Neural cell (in vitro differentiated cells): ENCODE measurements around the gene ZCCHC17. TPM values are rescaled to one million over a fixed set of nuclear protein-coding genes. Genes with fewer than 3 reads are reported as not detected.
A peak's percentile ranks its signal among the peaks of the same experiment; 100 is the strongest.

Experiments used
- H2AFZ ChIP-seq: fragments of 200-600, 300-800 bp; sonication (generic), shearing (Covaris generic); 2 replicates; pipeline ENCODE4 v1.6.0; 2014; ENCODE audit warnings: low read depth, mild to moderate bottlenecking, antibody characterized with exemption, low read length, moderate library complexity
- H3F3A ChIP-seq: fragments of 200-600 bp; shearing (Covaris generic); 2 replicates; pipeline ENCODE4 v1.6.1; 2016; ENCODE audit warnings: mild to moderate bottlenecking, moderate library complexity, mixed read lengths, antibody characterized with exemption, low read length; ENCODE audit not compliant: insufficient read depth, poor library complexity, severe bottlenecking
- H3K27ac ChIP-seq: fragments of 200-600, 300-800 bp; sonication (generic), shearing (Covaris generic); 2 replicates; pipeline ENCODE4 v1.5.1; 2014; ENCODE audit warnings: mild to moderate bottlenecking, low read length, moderate library complexity
- H3K27me3 ChIP-seq: fragments of 300-800, 200-600 bp; sonication (generic), shearing (Covaris generic); 2 replicates; pipeline ENCODE4 v1.6.0; 2014; ENCODE audit warnings: mild to moderate bottlenecking, low read depth, low read length, moderate library complexity; ENCODE audit not compliant: insufficient read depth
- H3K36me3 ChIP-seq: fragments of 300-800, 200-600 bp; sonication (generic), shearing (Covaris generic); 2 replicates; pipeline ENCODE4 v1.5.1; 2014; ENCODE audit warnings: mild to moderate bottlenecking, antibody characterized with exemption, low read length, moderate library complexity; ENCODE audit not compliant: insufficient read depth
- H3K4me2 ChIP-seq: fragments of 300-800, 200-600 bp; sonication (generic), shearing (Covaris generic); 2 replicates; pipeline ENCODE4 v1.6.0; 2014; ENCODE audit warnings: mild to moderate bottlenecking, low read length
- H3K4me3 ChIP-seq: fragments of 300-800, 200-600 bp; sonication (generic), shearing (Covaris generic); 2 replicates; pipeline ENCODE4 v1.5.1; 2014; ENCODE audit warnings: mild to moderate bottlenecking, low read length, moderate library complexity
- H3K79me2 ChIP-seq: fragments of 200-600 bp; shearing (Covaris generic); replicated peaks from 2 replicates; pipeline ENCODE4 v1.6.0; 2014; ENCODE audit warnings: mild to moderate bottlenecking, low read length, moderate library complexity; ENCODE audit not compliant: insufficient read depth
- H3K9ac ChIP-seq: fragments of 300-800, 200-600 bp; sonication (generic), shearing (Covaris generic); 2 replicates; pipeline ENCODE4 v1.6.1; 2016; ENCODE audit warnings: mild to moderate bottlenecking, low read length, mixed read lengths
- H3K9me2 ChIP-seq: fragments of 200-600 bp; shearing (Covaris generic); 2 replicates; pipeline ENCODE4 v1.6.1; 2016; ENCODE audit warnings: mild to moderate bottlenecking, low read length, mixed read lengths; ENCODE audit not compliant: insufficient read depth
- H3K9me3 ChIP-seq: fragments of 200-600, 300-800 bp; sonication (generic), shearing (Covaris generic); 2 replicates; pipeline ENCODE4 v1.6.1; 2016; ENCODE audit warnings: mild to moderate bottlenecking, mixed run types, low read length, moderate library complexity, mixed read lengths
- H4K20me1 ChIP-seq: fragments of 200-600 bp; shearing (Covaris generic); 2 replicates; pipeline ENCODE4 v1.6.1; 2016; ENCODE audit warnings: mild to moderate bottlenecking, mixed run types; ENCODE audit not compliant: insufficient read depth
- CTCF ChIP-seq: fragments of 450-650 bp; IDR thresholded peaks from 2 replicates; pipeline ENCODE4 v1.5.1; 2014; ENCODE audit warnings: antibody characterized with exemption, mild to moderate bottlenecking, moderate library complexity; ENCODE audit not compliant: poor library complexity, severe bottlenecking
- EP300 ChIP-seq: fragments of 450-650 bp; conservative IDR thresholded peaks from 2 replicates; pipeline ENCODE4 v1.6.1; 2014; ENCODE audit warnings: antibody characterized with exemption, mild to moderate bottlenecking, moderate library complexity; ENCODE audit not compliant: poor library complexity, severe bottlenecking
- EZH2 ChIP-seq: fragments of 200-600, 300-800 bp; shearing (Covaris generic), sonication (generic); IDR thresholded peaks from 2 replicates; pipeline ENCODE4 v1.6.1; 2014; ENCODE audit warnings: antibody characterized with exemption, low read length, borderline replicate concordance, mild to moderate bottlenecking; ENCODE audit not compliant: insufficient read depth, poor library complexity, severe bottlenecking
- MXI1 ChIP-seq: fragments of 450-650 bp; conservative IDR thresholded peaks from 2 replicates; pipeline ENCODE4 v1.6.1; 2014; ENCODE audit warnings: antibody characterized with exemption, mild to moderate bottlenecking; ENCODE audit not compliant: poor library complexity, severe bottlenecking
- POLR2AphosphoS5 ChIP-seq: IDR thresholded peaks from 2 replicates; pipeline ENCODE4 v1.6.1; 2012
- RAD21 ChIP-seq: fragments of 450-650 bp; conservative IDR thresholded peaks from 2 replicates; pipeline ENCODE4 v1.6.1; 2014; ENCODE audit warnings: antibody characterized with exemption, mild to moderate bottlenecking, moderate library complexity
- REST ChIP-seq: IDR thresholded peaks from 2 replicates; pipeline ENCODE4 v1.6.1; 2012; ENCODE audit warnings: borderline replicate concordance
- SMC3 ChIP-seq: fragments of 450-650 bp; conservative IDR thresholded peaks from 2 replicates; pipeline ENCODE4 v1.6.1; 2014; ENCODE audit warnings: antibody characterized with exemption, mild to moderate bottlenecking, moderate library complexity; ENCODE audit not compliant: poor library complexity
- TAF1 ChIP-seq: IDR thresholded peaks from 2 replicates; pipeline ENCODE4 v1.6.1; 2012; ENCODE audit warnings: low read depth
- polyA plus RNA-seq: library from polyadenylated mRNA; depleted of rRNA; stranded (reverse); fragments of >200 nt; gene quantifications from 2 replicates; pipeline ENCODE4 v1.2.3, GENCODE V29; 2014

The ZCCHC17 gene
- polyA plus RNA-seq, 1 donor from 2014 or later = 146 TPM

- no peaks in the 10 kb centered on the region for H3K79me2 ChIP-seq
- no peaks in the 10 kb centered on the region for H3K9me2 ChIP-seq
- H2AFZ ChIP-seq = no peak overlapping the region
- no peak overlapping the region for H3K9ac ChIP-seq
- H3K36me3 ChIP-seq = no peaks in the 10 kb centered on the region
- H3F3A ChIP-seq = no peaks in the 10 kb centered on the region
- H3K4me2 ChIP-seq = no peak overlapping the region
- H3K4me3 ChIP-seq = no peak overlapping the region
- TF ChIP-seq CTCF (peak; percentile 19), SMC3 (peak; percentile 15), EP300 (no peak)
- no peak overlapping the region for H3K27ac ChIP-seq
- no peaks in the 10 kb centered on the region for H3K27me3 ChIP-seq
- no peaks in the 10 kb centered on the region for H3K9me3 ChIP-seq
- H4K20me1 ChIP-seq = no peaks in the 10 kb centered on the region
Observed at GRCh38 chr1:31396633-31397351, 100.0 kb downstream of the ZCCHC17 start.

GRCh38 chr1:31397360-31398095 is 100.7 kb downstream of the ZCCHC17 start:
- H4K20me1 ChIP-seq = no peaks in the 10 kb centered on the region
- no peaks in the 10 kb centered on the region for H3K9me3 ChIP-seq
- no peaks in the 10 kb centered on the region for H3K9me2 ChIP-seq
- no peak overlapping the region for H3K4me3 ChIP-seq
- no peaks in the 10 kb centered on the region for H3K36me3 ChIP-seq
- H3F3A ChIP-seq = no peaks in the 10 kb centered on the region
- no peaks in the 10 kb centered on the region for H3K79me2 ChIP-seq
- H2AFZ ChIP-seq = no peak overlapping the region
- no peak overlapping the region for H3K4me2 ChIP-seq
- no peak overlapping the region for H3K27ac ChIP-seq
- no peaks in the 10 kb centered on the region for H3K27me3 ChIP-seq
- H3K9ac ChIP-seq = no peak overlapping the region
- TF ChIP-seq EP300 = no peak
- no peak for TF ChIP-seq POLR2AphosphoS5
- TF ChIP-seq REST = no peak
- no peak for TF ChIP-seq RAD21
- TF ChIP-seq MXI1 = no peak
- TF ChIP-seq SMC3 = no peak
- no peak for TF ChIP-seq CTCF
- no peak for TF ChIP-seq TAF1
- TF ChIP-seq EZH2 = no peak
